GM18951 (cell line): Measurements from ENCODE around the gene PTPRN2.
"Not testable (repeated sequence)": the region's sequence is repeated elsewhere in the genome, so short reads cannot be mapped to it uniquely, and the experiment has no call there.

Experiments
- POLR2A ChIP-seq: IDR thresholded peaks from 4 replicates; pipeline ENCODE4 v1.6.1; 2011; ENCODE audit warnings: mild to moderate bottlenecking; ENCODE audit not compliant: insufficient read length, insufficient read depth; ENCODE audit errors: extremely low read depth
- in situ Hi-C: fragments of 300-500 bp; cut with MboI; formaldehyde crosslinking; loops from one replicate; pipeline ENCODE4 v1.12.0; 2022; ENCODE audit warnings: low sequenced_read_pairs, mixed read lengths, inconsistent platforms; ENCODE audit not compliant: unreplicated experiment

Gene PTPRN2

GRCh38 chr7:158314394-158314793 is 273.2 kb downstream of the PTPRN2 start:
- no peak for TF ChIP-seq POLR2A
- in situ Hi-C loops = no loop called here

- in situ Hi-C loops = no loop called here
- TF ChIP-seq POLR2A = no peak
Measured at GRCh38 chr7:158313931-158314330, 273.7 kb downstream of the PTPRN2 start.

- no peak for TF ChIP-seq POLR2A
- in situ Hi-C loops = no loop called here
Measured at GRCh38 chr7:158312789-158313188, 274.8 kb downstream of the PTPRN2 start.

GRCh38 chr7:158311791-158312190 is 275.8 kb downstream of the PTPRN2 start:
- TF ChIP-seq POLR2A = no peak
- in situ Hi-C loops = no loop called here

GRCh38 chr7:158310924-158311666 is 276.5 kb downstream of the PTPRN2 start:
- in situ Hi-C loops = no loop called here

GRCh38 chr7:158309868-158310763 is 277.5 kb downstream of the PTPRN2 start:
- in situ Hi-C loops = no loop called here
- no peak for TF ChIP-seq POLR2A

More at GRCh38 chr7:158310924-158311666, 276.5 kb downstream of the PTPRN2 start:
- TF ChIP-seq POLR2A = no peak

- no peak for TF ChIP-seq POLR2A
- in situ Hi-C loops = no loop called here
Measured at GRCh38 chr7:158308001-158308400, 279.6 kb downstream of the PTPRN2 start.

- in situ Hi-C loops = not testable (repeated sequence)
Measured at GRCh38 chr7:158304072-158304471, 283.6 kb downstream of the PTPRN2 start.

GRCh38 chr7:158303121-158303520 is 284.5 kb downstream of the PTPRN2 start:
- no peak for TF ChIP-seq POLR2A
- in situ Hi-C loops = no loop called here

GRCh38 chr7:158302274-158303070 is 285.2 kb downstream of the PTPRN2 start:
- in situ Hi-C loops = no loop called here

GRCh38 chr7:158301207-158301606 is 286.4 kb downstream of the PTPRN2 start:
- in situ Hi-C loops = no loop called here

More at GRCh38 chr7:158302274-158303070, 285.2 kb downstream of the PTPRN2 start:
- no peak for TF ChIP-seq POLR2A

GRCh38 chr7:158300427-158300826 is 287.2 kb downstream of the PTPRN2 start:
- no peak for TF ChIP-seq POLR2A
- in situ Hi-C loops = no loop called here

More at GRCh38 chr7:158301207-158301606, 286.4 kb downstream of the PTPRN2 start:
- TF ChIP-seq POLR2A = no peak

- TF ChIP-seq POLR2A = no peak
- in situ Hi-C loops = no loop called here
Measured at GRCh38 chr7:158299607-158300006, 288.0 kb downstream of the PTPRN2 start.
